SU-DHL-6 (cell line): Measurements from ENCODE around the gene MDC1.

Experiments
- H2AFZ ChIP-seq: fragments of 200-600 bp; sonication (generic); 2 replicates; pipeline ENCODE4 v1.6.1; 2014; ENCODE audit warnings: low read depth, mild to moderate bottlenecking, moderate library complexity, mixed read lengths, antibody characterized with exemption, low read length; ENCODE audit not compliant: severe bottlenecking
- H3F3A ChIP-seq: fragments of 200-600 bp; shearing (Covaris generic); 2 replicates; pipeline ENCODE4 v1.6.0; 2016; ENCODE audit warnings: antibody characterized with exemption, mild to moderate bottlenecking; ENCODE audit not compliant: insufficient read depth
- H3K27ac ChIP-seq: fragments of 200-600 bp; sonication (generic); 2 replicates; pipeline ENCODE4 v1.5.1; 2016; ENCODE audit warnings: low read depth, mild to moderate bottlenecking, low read length, moderate library complexity, mixed read lengths
- H3K27me3 ChIP-seq: fragments of 200-600 bp; sonication (generic), shearing (Covaris generic); 2 replicates; pipeline ENCODE4 v1.6.0; 2014; ENCODE audit warnings: mild to moderate bottlenecking, low read length
- H3K36me3 ChIP-seq: fragments of 200-600 bp; sonication (generic); 2 replicates; pipeline ENCODE4 v1.6.1; 2014; ENCODE audit warnings: mild to moderate bottlenecking, low read length, mixed read lengths
- H3K4me2 ChIP-seq: fragments of 300-600, 200-600 bp; shearing (Covaris generic), sonication (generic); 2 replicates; pipeline ENCODE4 v1.6.0; 2014; ENCODE audit warnings: low read length, low read depth, mild to moderate bottlenecking; ENCODE audit not compliant: poor library complexity, severe bottlenecking
- H3K4me3 ChIP-seq: fragments of 200-600 bp; sonication (generic); 2 replicates; pipeline ENCODE4 v1.5.1; 2014; ENCODE audit warnings: antibody characterized with exemption, low read length, mild to moderate bottlenecking, mixed read lengths; ENCODE audit not compliant: insufficient read depth, poor library complexity, severe bottlenecking
- H3K79me2 ChIP-seq: fragments of 200-600 bp; sonication (generic); 2 replicates; pipeline ENCODE4 v1.6.1; 2014; ENCODE audit warnings: mild to moderate bottlenecking, low read length, moderate library complexity; ENCODE audit not compliant: insufficient read depth
- H3K9ac ChIP-seq: fragments of 200-600 bp; sonication (generic); 2 replicates; pipeline ENCODE4 v1.7.0; 2014; ENCODE audit warnings: mild to moderate bottlenecking, low read length
- H3K9me2 ChIP-seq: fragments of 200-600 bp; sonication (generic); replicated peaks from 2 replicates; pipeline ENCODE4 v1.6.1; 2014; ENCODE audit warnings: low read length; ENCODE audit not compliant: insufficient read depth
- H3K9me3 ChIP-seq: fragments of 200-600 bp; sonication (generic); 2 replicates; pipeline ENCODE4 v1.6.1; 2014; ENCODE audit warnings: low read length, mixed read lengths; ENCODE audit not compliant: insufficient read depth
- H4K20me1 ChIP-seq: fragments of 200-600 bp; sonication (generic); 2 replicates; pipeline ENCODE4 v1.6.1; 2014; ENCODE audit warnings: low read depth, mild to moderate bottlenecking, antibody characterized with exemption, low read length, moderate library complexity, mixed read lengths
- EZH2phosphoT487 ChIP-seq: fragments of 200-600 bp; sonication (generic), shearing (Covaris generic); conservative IDR thresholded peaks from 2 replicates; pipeline ENCODE4 v1.6.1; 2018; ENCODE audit warnings: mild to moderate bottlenecking, antibody characterized with exemption, low read length, moderate library complexity, mixed read lengths
- TF ChIP-seq, protein P1 (sequence below): fragments of 200-600 bp; sonication (generic); IDR thresholded peaks from one replicate; pipeline ENCODE4 v1.5.1; 2017; ENCODE audit warnings: antibody characterized with exemption, mild to moderate bottlenecking, low read length, moderate library complexity; ENCODE audit not compliant: insufficient read depth, poor library complexity, severe bottlenecking

Gene MDC1

DNA sequence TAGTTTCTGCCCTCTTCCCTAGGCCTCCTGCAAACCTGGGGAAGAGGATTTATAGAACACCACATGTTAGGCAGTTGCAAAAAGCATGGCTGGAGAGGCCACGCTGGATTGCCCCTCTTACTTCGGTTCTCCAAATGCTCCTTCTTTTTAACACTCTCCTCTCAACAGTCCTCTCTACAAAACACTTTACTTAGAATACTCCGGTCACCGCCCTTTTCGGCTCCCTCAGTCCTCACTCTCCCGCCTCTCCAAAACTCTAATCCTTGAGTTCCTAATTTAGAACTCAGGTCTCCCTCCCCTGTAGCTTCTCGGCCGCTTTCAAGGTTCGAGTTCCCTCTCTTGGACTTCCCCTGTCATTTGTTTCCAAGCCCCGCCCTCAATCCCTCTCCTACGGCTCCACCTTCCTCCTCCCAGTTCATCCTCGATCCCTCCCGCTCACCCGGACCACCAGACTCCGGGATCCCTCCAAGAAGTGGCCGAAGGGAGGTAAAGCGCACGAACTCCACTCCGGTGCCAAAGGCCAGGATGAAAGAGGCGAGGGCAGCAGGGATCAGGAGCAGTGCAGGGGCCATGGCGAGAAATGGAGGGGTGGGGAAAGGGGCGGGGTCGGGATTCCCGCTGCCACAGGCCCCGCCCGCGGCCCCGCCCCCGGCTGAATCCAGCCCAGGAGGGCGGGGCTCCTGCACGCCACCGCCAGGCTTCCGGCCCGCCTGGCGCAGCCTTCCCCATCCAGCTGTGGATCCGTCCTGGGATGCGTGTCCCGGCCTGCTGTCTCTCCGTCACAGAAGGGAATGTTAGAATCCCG, 26.5 kb downstream of the MDC1 start, which contains the start of gene NRM:
TSS of gene NRM (minus strand) at position 582 of the 805 bp plus-strand sequence. CDS start at position 572, 10 bp downstream.
- Histone ChIP-seq H3K36me3 (no peaks in the 10 kb centered on the region), H3K9ac (peak within 1 kb of the TSS; percentile 82), H3K27ac (peak within 1 kb of the TSS; percentile 94), H2AFZ (peak within 1 kb of the TSS; percentile 92), H4K20me1 (no peaks in the 10 kb centered on the region), H3K27me3 (no peaks in the 10 kb centered on the region), H3K79me2 (peaks cover 15% of the 10 kb centered on the region), H3F3A (peaks cover 42% of the 10 kb centered on the region), H3K9me3 (no peaks in the 10 kb centered on the region), H3K4me3 (peak within 1 kb of the TSS; percentile 79), H3K4me2 (peak within 1 kb of the TSS; percentile 92), H3K9me2 (no peaks in the 10 kb centered on the region)
- no peak for TF ChIP-seq EZH2phosphoT487
- TF ChIP-seq, protein P1, sequence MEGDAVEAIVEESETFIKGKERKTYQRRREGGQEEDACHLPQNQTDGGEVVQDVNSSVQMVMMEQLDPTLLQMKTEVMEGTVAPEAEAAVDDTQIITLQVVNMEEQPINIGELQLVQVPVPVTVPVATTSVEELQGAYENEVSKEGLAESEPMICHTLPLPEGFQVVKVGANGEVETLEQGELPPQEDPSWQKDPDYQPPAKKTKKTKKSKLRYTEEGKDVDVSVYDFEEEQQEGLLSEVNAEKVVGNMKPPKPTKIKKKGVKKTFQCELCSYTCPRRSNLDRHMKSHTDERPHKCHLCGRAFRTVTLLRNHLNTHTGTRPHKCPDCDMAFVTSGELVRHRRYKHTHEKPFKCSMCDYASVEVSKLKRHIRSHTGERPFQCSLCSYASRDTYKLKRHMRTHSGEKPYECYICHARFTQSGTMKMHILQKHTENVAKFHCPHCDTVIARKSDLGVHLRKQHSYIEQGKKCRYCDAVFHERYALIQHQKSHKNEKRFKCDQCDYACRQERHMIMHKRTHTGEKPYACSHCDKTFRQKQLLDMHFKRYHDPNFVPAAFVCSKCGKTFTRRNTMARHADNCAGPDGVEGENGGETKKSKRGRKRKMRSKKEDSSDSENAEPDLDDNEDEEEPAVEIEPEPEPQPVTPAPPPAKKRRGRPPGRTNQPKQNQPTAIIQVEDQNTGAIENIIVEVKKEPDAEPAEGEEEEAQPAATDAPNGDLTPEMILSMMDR = no peak

DNA sequence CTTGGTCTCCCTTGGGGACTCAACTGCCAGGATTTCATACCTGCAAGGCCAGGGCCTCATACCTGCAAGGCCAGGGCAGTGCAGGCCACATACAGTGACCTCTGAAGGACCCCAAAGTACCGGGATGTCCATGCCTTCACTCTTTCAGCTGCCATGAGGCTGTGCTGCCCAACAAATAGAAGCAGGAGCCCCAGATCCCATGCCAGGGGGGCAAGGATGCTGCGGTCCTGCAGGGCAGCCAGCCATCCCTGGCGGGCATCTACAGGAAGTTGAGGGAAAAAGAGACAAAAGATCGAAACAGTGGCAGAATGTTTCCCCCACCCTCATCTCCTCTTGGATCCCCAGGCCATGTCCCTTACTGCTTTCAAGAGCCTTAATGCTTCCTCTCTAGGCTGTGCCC, 27.1 kb downstream of the MDC1 start:
- H3K27ac ChIP-seq = peak overlapping the region; percentile 94
- peak overlapping the region; percentile 82 for H3K9ac ChIP-seq

DNA sequence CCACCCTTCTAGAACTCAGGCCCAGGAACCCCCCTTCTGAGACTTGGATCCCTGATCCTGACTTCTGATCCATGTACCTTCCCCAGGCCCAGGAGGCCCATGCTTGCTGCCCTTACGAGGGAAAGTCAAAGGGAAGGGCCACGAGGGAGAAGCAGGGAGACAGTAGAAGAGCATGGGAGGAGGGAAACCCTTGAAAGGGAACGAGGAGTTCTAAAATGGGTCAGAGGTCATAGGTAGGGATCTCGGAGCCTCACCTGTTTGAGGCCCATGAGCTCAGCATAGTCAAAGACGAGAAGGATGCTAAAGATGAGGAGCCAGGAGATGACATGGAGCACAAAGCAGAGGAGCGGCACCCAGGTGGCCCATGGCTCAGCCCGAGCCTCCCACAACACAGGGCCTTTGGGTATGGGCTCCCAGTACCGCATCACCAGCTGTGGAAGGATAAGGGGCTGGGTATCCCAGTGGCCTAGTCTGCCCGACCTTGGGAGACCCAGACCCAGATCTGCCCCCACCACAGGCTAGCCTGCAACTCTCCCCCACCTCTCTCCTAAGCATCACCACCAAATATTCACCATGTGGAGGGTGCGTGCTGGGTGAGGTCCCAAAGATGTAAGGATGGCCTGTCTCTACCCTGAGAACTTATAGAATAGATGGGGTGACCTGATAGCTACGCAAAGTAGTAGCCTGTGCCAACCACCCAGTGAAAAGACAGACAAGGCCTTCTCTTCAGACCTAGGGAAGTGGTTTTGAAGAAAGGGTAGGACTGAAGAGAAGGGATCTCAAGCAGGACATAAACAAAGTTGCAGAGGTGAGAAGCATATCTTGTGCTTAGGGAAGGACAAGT, 27.8 kb downstream of the MDC1 start:
- TF ChIP-seq EZH2phosphoT487 = no peak
- TF ChIP-seq, protein P1 = no peak
- H3K4me2 ChIP-seq = peak overlapping the region; percentile 92
- no peaks in the 10 kb centered on the region for H3K36me3 ChIP-seq
- H3K9me3 ChIP-seq = no peaks in the 10 kb centered on the region
- peak overlapping the region; percentile 82 for H3K9ac ChIP-seq
- no peaks in the 10 kb centered on the region for H3K27me3 ChIP-seq
- no peaks in the 10 kb centered on the region for H4K20me1 ChIP-seq
- H3F3A ChIP-seq = peaks cover 48% of the 10 kb centered on the region
- peaks cover 29% of the 10 kb centered on the region for H3K79me2 ChIP-seq
- H3K9me2 ChIP-seq = no peaks in the 10 kb centered on the region
- peak overlapping the region; percentile 94 for H3K27ac ChIP-seq
- H3K4me3 ChIP-seq = peak overlapping the region; percentile 79
- no peak overlapping the region for H2AFZ ChIP-seq

More for the DNA sequence above, 27.1 kb downstream of the MDC1 start:
- Histone ChIP-seq H3K4me2 (peak overlapping the region; percentile 92), H2AFZ (no peak overlapping the region), H3K9me3 (no peaks in the 10 kb centered on the region), H3F3A (peaks cover 44% of the 10 kb centered on the region), H3K27me3 (no peaks in the 10 kb centered on the region), H3K4me3 (peak overlapping the region; percentile 79), H4K20me1 (no peaks in the 10 kb centered on the region), H3K36me3 (no peaks in the 10 kb centered on the region), H3K79me2 (peaks cover 22% of the 10 kb centered on the region), H3K9me2 (no peaks in the 10 kb centered on the region)
- TF ChIP-seq EZH2phosphoT487 = no peak
- TF ChIP-seq, protein P1 = no peak
